ENCODE results near the gene GAREM2. TPM values are rescaled to one million over a fixed set of nuclear protein-coding genes. Genes with fewer than 3 reads are reported as not detected.

GAREM2 gene
- total RNA-seq, 1 experiment from 2014 or later = 0.96 TPM

GRCh38 chr2:26189751-26190150, 16.9 kb downstream of the GAREM2 start:
- H4K20me1 ChIP-seq (ENCODE audit: insufficient read depth) = no peaks in the 10 kb centered on the region
- no peaks in the 10 kb centered on the region for H3F3A ChIP-seq (ENCODE audit: insufficient read depth, low read depth)
- H3K9me3 ChIP-seq (ENCODE audit: insufficient read depth, low read depth) = no peaks in the 10 kb centered on the region
- ChIA-PET POLR2A (ENCODE audit: unreplicated experiment) (no interaction called here), CTCF (no interaction called here)
- peaks cover 13% of the 10 kb centered on the region for H3K36me3 ChIP-seq (ENCODE audit: low read depth)
- intact Hi-C loops (cut with micrococcal nuclease; ENCODE audit: unreplicated experiment) = no loop called here
- TF ChIP-seq CTCF (conservative IDR thresholded peaks at IDR 0.05) (no peak), EZH2 (IDR thresholded peaks at IDR 0.05; ENCODE audit: low read depth) (no peak)
- no TSS peak for BruUV-seq (replicated peaks)
- H3K9me2 ChIP-seq (ENCODE audit: insufficient read depth) = no peaks in the 10 kb centered on the region
- no peak for DNase-seq
- no peak overlapping the region for H3K27ac ChIP-seq
- no peaks in the 10 kb centered on the region for H3K79me2 ChIP-seq (ENCODE audit: low read depth)
- H3K4me2 ChIP-seq = no peak overlapping the region
- no peak overlapping the region for H2AFZ ChIP-seq
- H3K27me3 ChIP-seq (ENCODE audit: insufficient read depth, low read depth) = no peaks in the 10 kb centered on the region
- no peak overlapping the region for H3K4me3 ChIP-seq
- no peaks in the 10 kb centered on the region for H3K4me1 ChIP-seq (replicated peaks; ENCODE audit: insufficient read depth)

- no peak overlapping the region for H3K4me3 ChIP-seq
- no peak for TF ChIP-seq EZH2 (IDR thresholded peaks at IDR 0.05; ENCODE audit: low read depth)
- TF ChIP-seq CTCF (conservative IDR thresholded peaks at IDR 0.05) = no peak
- H3K9me2 ChIP-seq (ENCODE audit: insufficient read depth) = no peaks in the 10 kb centered on the region
- no peaks in the 10 kb centered on the region for H3K79me2 ChIP-seq (ENCODE audit: low read depth)
- no peak overlapping the region for H2AFZ ChIP-seq
- H3K36me3 ChIP-seq (ENCODE audit: low read depth) = peaks cover 19% of the 10 kb centered on the region
- H3K27ac ChIP-seq = no peak overlapping the region
- intact Hi-C loops (cut with micrococcal nuclease; ENCODE audit: unreplicated experiment) = no loop called here
- H3F3A ChIP-seq (ENCODE audit: insufficient read depth, low read depth) = no peaks in the 10 kb centered on the region
- BruUV-seq (replicated peaks) = no TSS peak
- H3K4me2 ChIP-seq = no peak overlapping the region
- H3K27me3 ChIP-seq (ENCODE audit: insufficient read depth, low read depth) = no peaks in the 10 kb centered on the region
- ChIA-PET POLR2A (ENCODE audit: unreplicated experiment) (no interaction called here), CTCF (no interaction called here)
- H3K9me3 ChIP-seq (ENCODE audit: insufficient read depth, low read depth) = no peaks in the 10 kb centered on the region
- no peaks in the 10 kb centered on the region for H3K4me1 ChIP-seq (replicated peaks; ENCODE audit: insufficient read depth)
- DNase-seq = no peak
- H4K20me1 ChIP-seq (ENCODE audit: insufficient read depth) = no peaks in the 10 kb centered on the region
Measured at GRCh38 chr2:26190369-26190768, 17.5 kb downstream of the GAREM2 start.

- Histone ChIP-seq H3K9me3 (ENCODE audit: insufficient read depth, low read depth) (no peaks in the 10 kb centered on the region), H4K20me1 (ENCODE audit: insufficient read depth) (no peaks in the 10 kb centered on the region), H3K27me3 (ENCODE audit: insufficient read depth, low read depth) (no peaks in the 10 kb centered on the region), H3K9me2 (ENCODE audit: insufficient read depth) (no peaks in the 10 kb centered on the region), H3K4me2 (no peak overlapping the region), H3K4me1 (replicated peaks; ENCODE audit: insufficient read depth) (no peaks in the 10 kb centered on the region), H3K4me3 (no peak overlapping the region), H3K27ac (no peak overlapping the region), H3F3A (ENCODE audit: insufficient read depth, low read depth) (no peaks in the 10 kb centered on the region), H2AFZ (no peak overlapping the region), H3K36me3 (ENCODE audit: low read depth) (peaks cover 25% of the 10 kb centered on the region), H3K79me2 (ENCODE audit: low read depth) (no peaks in the 10 kb centered on the region)
- intact Hi-C loops (cut with micrococcal nuclease; ENCODE audit: unreplicated experiment) = no loop called here
- no peak for DNase-seq
- ChIA-PET POLR2A (ENCODE audit: unreplicated experiment) (no interaction called here), CTCF (no interaction called here)
- BruUV-seq (replicated peaks) = no TSS peak
- TF ChIP-seq CTCF (conservative IDR thresholded peaks at IDR 0.05) (no peak), EZH2 (IDR thresholded peaks at IDR 0.05; ENCODE audit: low read depth) (no peak)
Measured at GRCh38 chr2:26191316-26192159, 18.6 kb downstream of the GAREM2 start.

Data from PC-9 (cell line).